Astrocyte (in vitro differentiated cells and primary cell): ENCODE data around the gene ZNF850. TPM values are rescaled to one million over a fixed set of nuclear protein-coding genes. Genes with fewer than 3 reads are reported as not detected.

Experiments used
- DNase-seq: peaks from one replicate; pipeline ENCODE4 v3.0.0-alpha.2; 2010; ENCODE audit warnings: low read depth
- FAIRE-seq: peaks from 2 replicates; lab custom pipeline; 2011; peaks lifted over from hg19 to GRCh38; lab: Jason Lieb, UNC
- H2AFZ ChIP-seq: 2 replicates; pipeline ENCODE4 v1.6.0; 2012; ENCODE audit warnings: low read depth, low read length, inconsistent platforms
- H3K27ac ChIP-seq: 2 replicates; pipeline ENCODE4 v1.5.1; 2011; ENCODE audit warnings: low read depth, low read length, inconsistent platforms
- H3K27me3 ChIP-seq: 2 replicates; pipeline ENCODE4 v1.6.0; 2011; ENCODE audit warnings: low read length, inconsistent platforms; ENCODE audit not compliant: insufficient read depth
- H3K36me3 ChIP-seq: 2 replicates; pipeline ENCODE4 v1.5.1; 2011; ENCODE audit warnings: low read length, inconsistent platforms; ENCODE audit not compliant: insufficient read depth
- H3K4me1 ChIP-seq: 2 replicates; pipeline ENCODE4 v1.5.1; 2011; ENCODE audit warnings: low read length, inconsistent platforms; ENCODE audit not compliant: insufficient read depth
- H3K4me2 ChIP-seq: 2 replicates; pipeline ENCODE4 v1.6.0; 2012; ENCODE audit warnings: low read length, inconsistent platforms
- H3K4me3 ChIP-seq: 2 replicates; pipeline ENCODE4 v1.5.1; 2011; ENCODE audit warnings: low read depth, mild to moderate bottlenecking, low read length, inconsistent platforms; ENCODE audit not compliant: insufficient read depth
- H3K79me2 ChIP-seq: 2 replicates; pipeline ENCODE4 v1.6.0; 2012; ENCODE audit warnings: mild to moderate bottlenecking, low read length, inconsistent platforms; ENCODE audit not compliant: insufficient read depth
- H3K9ac ChIP-seq: 2 replicates; pipeline ENCODE4 v1.6.0; 2012; ENCODE audit warnings: mild to moderate bottlenecking, low read length, inconsistent platforms
- H3K9me3 ChIP-seq: 2 replicates; pipeline ENCODE4 v1.5.1; 2012; ENCODE audit warnings: low read depth, mild to moderate bottlenecking, low read length, inconsistent platforms; ENCODE audit not compliant: insufficient read depth
- H4K20me1 ChIP-seq: 2 replicates; pipeline ENCODE4 v1.6.0; 2012; ENCODE audit warnings: low read length, inconsistent platforms; ENCODE audit not compliant: insufficient read depth
- H3K27ac Mint-ChIP-seq: one replicate; pipeline ENCODE4 v1.8.0; 2021; ENCODE audit warnings: mild to moderate bottlenecking, mixed read lengths; ENCODE audit not compliant: unreplicated experiment
- H3K27me3 Mint-ChIP-seq: one replicate; pipeline ENCODE4 v1.8.0; 2021; ENCODE audit warnings: low read depth, mixed read lengths; ENCODE audit not compliant: unreplicated experiment
- H3K36me3 Mint-ChIP-seq: one replicate; pipeline ENCODE4 v1.8.0; 2021; ENCODE audit warnings: low read depth, mixed read lengths; ENCODE audit not compliant: unreplicated experiment
- H3K4me1 Mint-ChIP-seq: one replicate; pipeline ENCODE4 v1.8.0; 2021; ENCODE audit warnings: low read depth, mixed read lengths; ENCODE audit not compliant: unreplicated experiment
- H3K4me3 Mint-ChIP-seq: one replicate; pipeline ENCODE4 v1.8.0; 2021; ENCODE audit warnings: mild to moderate bottlenecking, moderate library complexity, mixed read lengths; ENCODE audit not compliant: unreplicated experiment
- H3K9me3 Mint-ChIP-seq: one replicate; pipeline ENCODE4 v1.8.0; 2021; ENCODE audit warnings: mild to moderate bottlenecking, mixed read lengths; ENCODE audit not compliant: unreplicated experiment
- EZH2 ChIP-seq: IDR thresholded peaks from 2 replicates; pipeline ENCODE4 v1.6.1; 2012; ENCODE audit warnings: mild to moderate bottlenecking, low read length, inconsistent platforms; ENCODE audit not compliant: insufficient read depth
- total RNA-seq: library from RNA; stranded (reverse); gene quantifications from 2 replicates; pipeline ENCODE4 v1.2.1, GENCODE V29; 2021
- TF ChIP-seq, protein P1 (sequence below): IDR thresholded peaks from 2 replicates; pipeline ENCODE4 v1.5.1; 2011; ENCODE audit warnings: low read depth, mild to moderate bottlenecking, inconsistent platforms, low read length, moderate library complexity; ENCODE audit not compliant: insufficient read depth

The ZNF850 gene
- total RNA-seq, 1 donor from 2014 or later = 6.6 TPM

DNA sequence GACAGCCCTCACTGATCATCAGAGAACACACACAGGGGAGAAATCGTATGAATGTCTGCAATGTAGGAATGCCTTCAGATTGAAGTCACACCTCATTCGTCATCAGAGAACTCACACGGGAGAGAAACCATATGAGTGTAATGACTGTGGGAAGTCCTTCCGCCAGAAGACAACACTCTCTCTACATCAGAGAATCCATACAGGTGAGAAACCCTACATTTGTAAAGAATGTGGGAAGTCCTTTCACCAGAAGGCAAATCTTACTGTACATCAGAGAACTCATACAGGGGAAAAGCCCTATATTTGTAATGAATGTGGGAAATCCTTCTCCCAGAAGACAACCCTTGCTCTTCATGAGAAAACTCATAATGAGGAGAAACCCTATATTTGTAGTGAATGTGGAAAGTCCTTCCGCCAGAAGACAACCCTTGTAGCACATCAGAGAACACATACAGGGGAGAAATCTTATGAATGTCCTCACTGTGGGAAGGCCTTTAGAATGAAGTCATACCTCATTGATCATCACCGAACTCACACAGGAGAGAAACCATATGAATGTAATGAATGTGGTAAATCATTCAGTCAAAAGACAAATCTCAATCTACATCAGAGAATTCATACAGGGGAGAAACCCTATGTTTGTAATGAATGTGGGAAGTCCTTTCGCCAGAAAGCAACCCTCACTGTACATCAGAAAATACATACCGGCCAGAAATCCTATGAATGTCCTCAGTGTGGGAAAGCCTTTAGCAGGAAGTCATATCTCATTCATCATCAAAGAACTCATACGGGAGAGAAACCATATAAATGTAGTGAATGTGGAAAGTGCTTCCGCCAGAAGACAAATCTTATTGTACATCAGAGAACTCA is 52.7 kb downstream of the ZNF850 start:
- peak; percentile 39 for FAIRE-seq
- no peak overlapping the region for H3K4me3 ChIP-seq

DNA sequence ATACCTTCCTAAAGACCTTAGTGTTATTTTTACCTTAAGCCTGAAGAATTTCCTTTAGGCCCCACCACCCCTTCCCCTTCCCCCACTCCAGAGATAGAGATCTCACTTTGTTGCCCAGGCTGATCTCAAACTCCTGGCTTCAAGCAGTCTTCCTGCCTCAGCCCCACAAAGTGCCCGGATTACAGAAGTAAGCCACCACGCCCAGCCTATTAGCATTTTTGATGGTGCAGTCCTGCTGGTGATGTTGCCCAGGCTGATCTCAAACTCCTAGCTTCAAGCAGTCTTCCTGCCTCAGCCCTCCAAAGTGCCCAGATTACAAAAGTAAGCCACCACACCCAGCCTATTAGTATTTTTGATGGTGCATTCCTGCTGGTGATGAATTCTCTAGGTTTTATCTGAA is 63.2 kb downstream of the ZNF850 start:
- H3K9me3 Mint-ChIP-seq = peaks cover 67% of the 10 kb centered on the region

More for the DNA sequence above, 52.7 kb downstream of the ZNF850 start:
- H3K9me3 ChIP-seq = peaks cover 55% of the 10 kb centered on the region
- peaks cover 76% of the 10 kb centered on the region for H3K36me3 Mint-ChIP-seq
- no peaks in the 10 kb centered on the region for H3K79me2 ChIP-seq
- no peak overlapping the region for H3K27ac Mint-ChIP-seq
- no peaks in the 10 kb centered on the region for H3K27me3 Mint-ChIP-seq
- TF ChIP-seq, protein P1, sequence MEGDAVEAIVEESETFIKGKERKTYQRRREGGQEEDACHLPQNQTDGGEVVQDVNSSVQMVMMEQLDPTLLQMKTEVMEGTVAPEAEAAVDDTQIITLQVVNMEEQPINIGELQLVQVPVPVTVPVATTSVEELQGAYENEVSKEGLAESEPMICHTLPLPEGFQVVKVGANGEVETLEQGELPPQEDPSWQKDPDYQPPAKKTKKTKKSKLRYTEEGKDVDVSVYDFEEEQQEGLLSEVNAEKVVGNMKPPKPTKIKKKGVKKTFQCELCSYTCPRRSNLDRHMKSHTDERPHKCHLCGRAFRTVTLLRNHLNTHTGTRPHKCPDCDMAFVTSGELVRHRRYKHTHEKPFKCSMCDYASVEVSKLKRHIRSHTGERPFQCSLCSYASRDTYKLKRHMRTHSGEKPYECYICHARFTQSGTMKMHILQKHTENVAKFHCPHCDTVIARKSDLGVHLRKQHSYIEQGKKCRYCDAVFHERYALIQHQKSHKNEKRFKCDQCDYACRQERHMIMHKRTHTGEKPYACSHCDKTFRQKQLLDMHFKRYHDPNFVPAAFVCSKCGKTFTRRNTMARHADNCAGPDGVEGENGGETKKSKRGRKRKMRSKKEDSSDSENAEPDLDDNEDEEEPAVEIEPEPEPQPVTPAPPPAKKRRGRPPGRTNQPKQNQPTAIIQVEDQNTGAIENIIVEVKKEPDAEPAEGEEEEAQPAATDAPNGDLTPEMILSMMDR = no peak
- no peak for TF ChIP-seq EZH2
- H3K4me1 ChIP-seq = no peaks in the 10 kb centered on the region
- no peak overlapping the region for H2AFZ ChIP-seq
- H3K9me3 Mint-ChIP-seq = peaks cover 74% of the 10 kb centered on the region
- H3K4me1 Mint-ChIP-seq = no peaks in the 10 kb centered on the region
- no peak overlapping the region for H3K4me2 ChIP-seq
- H3K4me3 Mint-ChIP-seq = no peak overlapping the region
- no peak overlapping the region for H3K9ac ChIP-seq
- DNase-seq = peak; percentile 10
- H3K27ac ChIP-seq = no peak overlapping the region
- H3K27me3 ChIP-seq = no peaks in the 10 kb centered on the region
- peaks cover 36% of the 10 kb centered on the region for H3K36me3 ChIP-seq
- no peaks in the 10 kb centered on the region for H4K20me1 ChIP-seq

DNA sequence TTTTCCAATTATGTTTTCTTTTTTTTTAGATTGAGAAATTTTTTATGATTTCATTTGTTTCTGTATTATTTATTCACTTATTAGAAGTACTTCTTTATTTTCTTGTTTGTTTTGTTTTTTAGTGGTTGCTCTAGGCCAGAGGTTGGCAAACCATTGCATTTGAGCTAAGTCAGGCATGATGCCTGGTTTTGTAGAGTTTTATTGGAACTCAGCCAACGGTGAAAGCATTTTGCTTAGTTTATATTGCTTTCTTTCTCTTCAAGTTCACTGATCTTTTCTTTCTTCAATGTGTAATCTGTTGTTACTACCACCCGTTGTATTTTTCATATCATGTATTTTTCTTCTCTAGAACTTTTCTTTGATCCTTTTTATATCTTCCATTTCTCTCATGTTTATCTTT is 65.5 kb downstream of the ZNF850 start:
- H2AFZ ChIP-seq = no peak overlapping the region
- Mint-ChIP-seq H3K4me3 (no peak overlapping the region), H3K9me3 (peaks cover 54% of the 10 kb centered on the region), H3K27me3 (no peaks in the 10 kb centered on the region), H3K36me3 (peaks cover 58% of the 10 kb centered on the region), H3K27ac (no peak overlapping the region), H3K4me1 (no peaks in the 10 kb centered on the region)
- TF ChIP-seq, protein P1 = no peak
- no peak for TF ChIP-seq EZH2
- H3K9me3 ChIP-seq = peaks cover 21% of the 10 kb centered on the region
- H4K20me1 ChIP-seq = peaks cover 4% of the 10 kb centered on the region
- no peak overlapping the region for H3K9ac ChIP-seq
- no peak for FAIRE-seq
- no peaks in the 10 kb centered on the region for H3K4me1 ChIP-seq
- H3K36me3 ChIP-seq = no peaks in the 10 kb centered on the region
- no peak overlapping the region for H3K4me2 ChIP-seq
- DNase-seq = no peak
- no peaks in the 10 kb centered on the region for H3K27me3 ChIP-seq
- H3K4me3 ChIP-seq = no peak overlapping the region
- no peak overlapping the region for H3K27ac ChIP-seq
- H3K79me2 ChIP-seq = peaks cover 51% of the 10 kb centered on the region

More for the DNA sequence above, 63.2 kb downstream of the ZNF850 start:
- FAIRE-seq (no peak), DNase-seq (no peak)
- Histone ChIP-seq H2AFZ (no peak overlapping the region), H3K27me3 (no peaks in the 10 kb centered on the region), H3K9ac (no peak overlapping the region), H3K4me2 (no peak overlapping the region), H3K4me1 (no peaks in the 10 kb centered on the region), H3K4me3 (no peak overlapping the region), H3K36me3 (peaks cover 20% of the 10 kb centered on the region), H3K79me2 (peaks cover 51% of the 10 kb centered on the region), H3K27ac (no peak overlapping the region), H4K20me1 (peaks cover 4% of the 10 kb centered on the region), H3K9me3 (peaks cover 37% of the 10 kb centered on the region)
- Mint-ChIP-seq H3K36me3 (peaks cover 77% of the 10 kb centered on the region), H3K27me3 (no peaks in the 10 kb centered on the region), H3K4me3 (no peak overlapping the region), H3K27ac (no peak overlapping the region), H3K4me1 (no peaks in the 10 kb centered on the region)
- TF ChIP-seq EZH2 = no peak
